HepG2 (cell line): Measurements from ENCODE around the gene CHMP5. TPM values are rescaled to one million over a fixed set of nuclear protein-coding genes. Genes with fewer than 3 reads are reported as not detected.
A peak's percentile ranks its signal among the peaks of the same experiment; 100 is the strongest.

Experiments
- DNMT3B ChIP-seq: conservative IDR thresholded peaks from 2 replicates; pipeline ENCODE4 v1.6.1; 2016; ENCODE audit warnings: missing biosample characterization, control low read depth
- KAT7 ChIP-seq: IDR thresholded peaks from 2 replicates; pipeline ENCODE4 v1.6.1; 2018; ENCODE audit warnings: borderline replicate concordance, missing compliant biosample characterization
- KDM4B ChIP-seq: sonication (generic); formaldehyde crosslinking; IDR thresholded peaks from 2 replicates; pipeline ENCODE4 v1.4.0; 2020; ENCODE audit warnings: missing genetic modification reagents
- NFYB ChIP-seq: sonication (generic); formaldehyde crosslinking; IDR thresholded peaks from 2 replicates; pipeline ENCODE4 v1.4.0; 2020; ENCODE audit warnings: missing genetic modification reagents
- ZNF138 ChIP-seq: sonication (generic); formaldehyde crosslinking; IDR thresholded peaks from 2 replicates; pipeline ENCODE4 v1.5.0; 2020; ENCODE audit warnings: mild to moderate bottlenecking, low read depth, missing genetic modification reagents
- ZNF180 ChIP-seq: sonication (generic); formaldehyde crosslinking; IDR thresholded peaks from 2 replicates; pipeline ENCODE4 v1.4.0; 2020; ENCODE audit warnings: low read depth, missing genetic modification reagents, borderline replicate concordance
- ZNF317 ChIP-seq: sonication (generic); formaldehyde crosslinking; IDR thresholded peaks from 2 replicates; pipeline ENCODE4 v1.5.0; 2020; ENCODE audit warnings: mild to moderate bottlenecking, missing genetic modification reagents
- ZNF329 ChIP-seq: sonication (generic); formaldehyde crosslinking; IDR thresholded peaks from 2 replicates; pipeline ENCODE4 v1.9.0; 2021; ENCODE audit warnings: low read depth, mild to moderate bottlenecking, missing genetic modification reagents
- ZNF367 ChIP-seq: sonication (generic); formaldehyde crosslinking; IDR thresholded peaks from 2 replicates; pipeline ENCODE4 v1.4.0; 2020; ENCODE audit warnings: missing genetic modification reagents, borderline replicate concordance
- ZNF431 ChIP-seq: sonication (generic); formaldehyde crosslinking; IDR thresholded peaks from 2 replicates; pipeline ENCODE4 v1.9.0; 2022; ENCODE audit warnings: missing genetic modification reagents, low read depth, mild to moderate bottlenecking, borderline replicate concordance
- ZNF432 ChIP-seq: sonication (generic); formaldehyde crosslinking; IDR thresholded peaks from 2 replicates; pipeline ENCODE4 v1.5.0; 2020; ENCODE audit warnings: missing genetic modification reagents, mild to moderate bottlenecking, borderline replicate concordance
- ZNF547 ChIP-seq: sonication (generic); formaldehyde crosslinking; IDR thresholded peaks from 2 replicates; pipeline ENCODE4 v1.5.1; 2020; ENCODE audit warnings: mild to moderate bottlenecking, missing genetic modification reagents
- ZNF549 ChIP-seq: sonication (generic); formaldehyde crosslinking; IDR thresholded peaks from 2 replicates; pipeline ENCODE4 v1.5.0; 2020; ENCODE audit warnings: missing genetic modification reagents
- ZNF629 ChIP-seq: sonication (generic); formaldehyde crosslinking; conservative IDR thresholded peaks from 2 replicates; pipeline ENCODE4 v1.5.0; 2020; ENCODE audit warnings: missing genetic modification reagents
- polyA plus RNA-seq, 8 experiments: library from polyadenylated mRNA; depleted of rRNA in 3 of 8; stranded (reverse) in 7 of 8; unstranded in 1 of 8; fragments of >200 nt; fragmentation: Illumina TruSeq in 4 of 8; extraction: Trizol in 4 of 8; gene quantifications; 2 replicates each; pipeline versions ENCODE4 v1.2.1 to v1.2.3, GENCODE V29; 2011 to 2016; ENCODE audit warnings: low read depth in 4 of 8, missing spikeins in 1 of 8, mixed read lengths in 1 of 8; ENCODE audit not compliant: insufficient read depth in 1 of 8
- total RNA-seq, 5 experiments: library from RNA; depleted of rRNA; stranded (reverse); fragments of >200 nt; fragmentation: Illumina TruSeq; extraction: Trizol; gene quantifications; 2 replicates each; pipeline ENCODE4 v1.2.3, GENCODE V29; 2016; ENCODE audit warnings: low read depth in 1 of 5
- TF ChIP-seq, protein P1 (sequence below): sonication (generic); formaldehyde crosslinking; IDR thresholded peaks from 2 replicates; pipeline ENCODE4 v1.4.0; 2020; ENCODE audit warnings: missing genetic modification reagents, borderline replicate concordance
- TF ChIP-seq, protein P2 (sequence below): sonication (generic); formaldehyde crosslinking; IDR thresholded peaks from 2 replicates; pipeline ENCODE4 v1.5.0; 2020; ENCODE audit warnings: missing genetic modification reagents
- TF ChIP-seq, protein P3 (sequence below): sonication (generic); formaldehyde crosslinking; IDR thresholded peaks from 2 replicates; pipeline ENCODE4 v1.8.0; 2022; ENCODE audit warnings: mild to moderate bottlenecking, missing genetic modification reagents, moderate library complexity
- TF ChIP-seq, protein P4 (sequence below): sonication (generic); formaldehyde crosslinking; IDR thresholded peaks from 2 replicates; pipeline ENCODE4 v1.5.1; 2020; ENCODE audit warnings: missing genetic modification reagents, mild to moderate bottlenecking, borderline replicate concordance

Gene CHMP5
- total and polyA plus RNA-seq, 2 of the 13 experiments (the other 11 are each of a cell fraction or from before 2014, with no cell fraction given) = 46.0 to 57.3 TPM

DNA sequence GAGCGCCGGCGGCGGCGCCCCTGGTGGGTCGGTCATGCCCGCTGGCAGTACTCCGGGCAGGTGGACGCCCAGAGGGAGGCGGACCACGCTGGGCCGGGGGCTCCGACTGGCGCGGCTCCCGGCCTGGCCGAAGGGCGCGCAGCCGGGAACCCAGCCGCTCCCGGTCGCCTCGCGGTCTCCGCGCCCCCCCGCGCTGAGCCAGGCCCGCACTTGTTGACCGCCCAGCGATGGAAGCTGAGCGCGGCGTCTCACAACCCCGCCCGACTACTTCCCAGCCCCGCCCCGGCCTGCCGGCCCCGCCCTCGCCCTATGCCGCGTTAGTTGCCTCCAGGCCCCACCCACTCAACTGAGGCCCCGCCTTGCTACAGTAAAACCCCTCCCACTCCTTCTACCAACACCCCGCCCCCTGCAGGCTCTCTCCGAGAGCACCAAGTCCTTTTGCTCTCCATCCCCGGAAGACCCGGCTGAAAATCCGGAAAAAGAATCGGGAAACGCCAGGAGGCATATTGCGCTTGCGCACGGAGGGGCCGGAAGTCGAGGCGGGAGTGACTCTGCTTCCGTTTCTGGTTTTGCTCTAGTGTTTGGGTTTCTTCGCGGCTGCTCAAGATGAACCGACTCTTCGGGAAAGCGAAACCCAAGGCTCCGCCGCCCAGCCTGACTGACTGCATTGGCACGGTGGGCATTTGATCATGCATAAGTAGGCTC is at the start of gene CHMP5, which contains the start of gene BAG1 (continued):
- TF ChIP-seq ZNF367 (no peak), ZNF629 (CRISPR knock-in tag) (no peak), ZNF317 (CRISPR knock-in tag) (0 out of 2 replicates have a peak, but pooled peaks have one; percentile 6), ZNF329 (CRISPR knock-in tag) (no peak), ZNF138 (peak; percentile 59; the same call in 1 of the 2 replicates), ZNF547 (CRISPR knock-in tag) (peak; percentile 8; the same call in 1 of the 2 replicates), ZNF432 (CRISPR knock-in tag) (no peak), ZNF180 (no peak), ZNF431 (CRISPR knock-in tag) (no peak), ZNF549 (CRISPR knock-in tag) (0 out of 2 replicates have a peak, but pooled peaks have one; percentile 55), KDM4B (CRISPR knock-in tag) (no peak; the same call in 1 of the 2 replicates), KAT7 (no peak), DNMT3B (CRISPR knock-in tag) (no peak), NFYB (CRISPR knock-in tag) (no peak; the same call in 1 of the 2 replicates)
- TF ChIP-seq, protein P1, sequence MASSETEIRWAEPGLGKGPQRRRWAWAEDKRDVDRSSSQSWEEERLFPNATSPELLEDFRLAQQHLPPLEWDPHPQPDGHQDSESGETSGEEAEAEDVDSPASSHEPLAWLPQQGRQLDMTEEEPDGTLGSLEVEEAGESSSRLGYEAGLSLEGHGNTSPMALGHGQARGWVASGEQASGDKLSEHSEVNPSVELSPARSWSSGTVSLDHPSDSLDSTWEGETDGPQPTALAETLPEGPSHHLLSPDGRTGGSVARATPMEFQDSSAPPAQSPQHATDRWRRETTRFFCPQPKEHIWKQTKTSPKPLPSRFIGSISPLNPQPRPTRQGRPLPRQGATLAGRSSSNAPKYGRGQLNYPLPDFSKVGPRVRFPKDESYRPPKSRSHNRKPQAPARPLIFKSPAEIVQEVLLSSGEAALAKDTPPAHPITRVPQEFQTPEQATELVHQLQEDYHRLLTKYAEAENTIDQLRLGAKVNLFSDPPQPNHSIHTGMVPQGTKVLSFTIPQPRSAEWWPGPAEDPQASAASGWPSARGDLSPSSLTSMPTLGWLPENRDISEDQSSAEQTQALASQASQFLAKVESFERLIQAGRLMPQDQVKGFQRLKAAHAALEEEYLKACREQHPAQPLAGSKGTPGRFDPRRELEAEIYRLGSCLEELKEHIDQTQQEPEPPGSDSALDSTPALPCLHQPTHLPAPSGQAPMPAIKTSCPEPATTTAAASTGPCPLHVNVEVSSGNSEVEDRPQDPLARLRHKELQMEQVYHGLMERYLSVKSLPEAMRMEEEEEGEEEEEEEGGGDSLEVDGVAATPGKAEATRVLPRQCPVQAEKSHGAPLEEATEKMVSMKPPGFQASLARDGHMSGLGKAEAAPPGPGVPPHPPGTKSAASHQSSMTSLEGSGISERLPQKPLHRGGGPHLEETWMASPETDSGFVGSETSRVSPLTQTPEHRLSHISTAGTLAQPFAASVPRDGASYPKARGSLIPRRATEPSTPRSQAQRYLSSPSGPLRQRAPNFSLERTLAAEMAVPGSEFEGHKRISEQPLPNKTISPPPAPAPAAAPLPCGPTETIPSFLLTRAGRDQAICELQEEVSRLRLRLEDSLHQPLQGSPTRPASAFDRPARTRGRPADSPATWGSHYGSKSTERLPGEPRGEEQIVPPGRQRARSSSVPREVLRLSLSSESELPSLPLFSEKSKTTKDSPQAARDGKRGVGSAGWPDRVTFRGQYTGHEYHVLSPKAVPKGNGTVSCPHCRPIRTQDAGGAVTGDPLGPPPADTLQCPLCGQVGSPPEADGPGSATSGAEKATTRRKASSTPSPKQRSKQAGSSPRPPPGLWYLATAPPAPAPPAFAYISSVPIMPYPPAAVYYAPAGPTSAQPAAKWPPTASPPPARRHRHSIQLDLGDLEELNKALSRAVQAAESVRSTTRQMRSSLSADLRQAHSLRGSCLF (CRISPR knock-in tag) = no peak
- TF ChIP-seq, protein P2, sequence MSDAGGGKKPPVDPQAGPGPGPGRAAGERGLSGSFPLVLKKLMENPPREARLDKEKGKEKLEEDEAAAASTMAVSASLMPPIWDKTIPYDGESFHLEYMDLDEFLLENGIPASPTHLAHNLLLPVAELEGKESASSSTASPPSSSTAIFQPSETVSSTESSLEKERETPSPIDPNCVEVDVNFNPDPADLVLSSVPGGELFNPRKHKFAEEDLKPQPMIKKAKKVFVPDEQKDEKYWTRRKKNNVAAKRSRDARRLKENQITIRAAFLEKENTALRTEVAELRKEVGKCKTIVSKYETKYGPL = no peak
- TF ChIP-seq, protein P3, sequence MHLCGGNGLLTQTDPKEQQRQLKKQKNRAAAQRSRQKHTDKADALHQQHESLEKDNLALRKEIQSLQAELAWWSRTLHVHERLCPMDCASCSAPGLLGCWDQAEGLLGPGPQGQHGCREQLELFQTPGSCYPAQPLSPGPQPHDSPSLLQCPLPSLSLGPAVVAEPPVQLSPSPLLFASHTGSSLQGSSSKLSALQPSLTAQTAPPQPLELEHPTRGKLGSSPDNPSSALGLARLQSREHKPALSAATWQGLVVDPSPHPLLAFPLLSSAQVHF (CRISPR knock-in tag) = no peak
- TF ChIP-seq, protein P4, sequence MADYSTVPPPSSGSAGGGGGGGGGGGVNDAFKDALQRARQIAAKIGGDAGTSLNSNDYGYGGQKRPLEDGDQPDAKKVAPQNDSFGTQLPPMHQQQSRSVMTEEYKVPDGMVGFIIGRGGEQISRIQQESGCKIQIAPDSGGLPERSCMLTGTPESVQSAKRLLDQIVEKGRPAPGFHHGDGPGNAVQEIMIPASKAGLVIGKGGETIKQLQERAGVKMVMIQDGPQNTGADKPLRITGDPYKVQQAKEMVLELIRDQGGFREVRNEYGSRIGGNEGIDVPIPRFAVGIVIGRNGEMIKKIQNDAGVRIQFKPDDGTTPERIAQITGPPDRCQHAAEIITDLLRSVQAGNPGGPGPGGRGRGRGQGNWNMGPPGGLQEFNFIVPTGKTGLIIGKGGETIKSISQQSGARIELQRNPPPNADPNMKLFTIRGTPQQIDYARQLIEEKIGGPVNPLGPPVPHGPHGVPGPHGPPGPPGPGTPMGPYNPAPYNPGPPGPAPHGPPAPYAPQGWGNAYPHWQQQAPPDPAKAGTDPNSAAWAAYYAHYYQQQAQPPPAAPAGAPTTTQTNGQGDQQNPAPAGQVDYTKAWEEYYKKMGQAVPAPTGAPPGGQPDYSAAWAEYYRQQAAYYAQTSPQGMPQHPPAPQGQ = no peak
